HCT116 (cell line): ENCODE results near the gene TJP1. TPM values are rescaled to one million over a fixed set of nuclear protein-coding genes. Genes with fewer than 3 reads are reported as not detected.

Experiments
- ATAC-seq: fragments of 200-7000 bp; cut with Tn5 transposase; 2 replicates; pipeline ENCODE4 v1.9.1; 2020; ENCODE audit warnings: mild to moderate bottlenecking, moderate library complexity
- BruUV-seq: library from RNA; stranded (reverse); fragments of 400-500 nt; replicated peaks from 2 replicates; lab custom pipeline; 2021; lab: Mats Ljungman, UMichigan
- CTCF ChIA-PET: fragments of 300-600 bp; sonication (Branson Sonifier 250); formaldehyde crosslinking; loops from one replicate; lab custom pipeline; 2021; ENCODE audit warnings: antibody characterized with exemption; lab: Charles Lee
- POLR2A ChIA-PET: fragments of 300-600, 350-600 bp; sonication (Branson Sonifier 250); formaldehyde crosslinking; loops from one replicate; lab custom pipeline; 2021; ENCODE audit warnings: antibody characterized with exemption; lab: Charles Lee
- RAD21 ChIA-PET, 2 experiments: fragments of 300-600 bp; sonication (Branson Sonifier 250); formaldehyde crosslinking; loops; one replicate each; lab custom pipeline; 2023; ENCODE audit warnings: low total read pairs in 2 of 2; ENCODE audit not compliant: uncharacterized antibody in 2 of 2, unreplicated experiment in 2 of 2, low non-redundant PET in 1 of 2; lab: Charles Lee
- DNase-seq: peaks from one replicate; pipeline ENCODE4 v3.0.0-alpha.2; 2010; ENCODE audit warnings: low read depth, low spot score
- H2AFZ ChIP-seq: fragments of 200-600 bp; shearing (Covaris generic), sonication (generic); 2 replicates; pipeline ENCODE4 v1.6.1; 2017; ENCODE audit warnings: low read depth, mixed run types, mixed read lengths, antibody characterized with exemption, low read length; ENCODE audit not compliant: poor library complexity, severe bottlenecking
- H3K27ac ChIP-seq: 2 replicates; pipeline ENCODE4 v1.5.1; 2012; ENCODE audit warnings: low read depth, low read length
- H3K27me3 ChIP-seq: fragments of 200-600 bp; sonication (generic); 2 replicates; pipeline ENCODE4 v1.6.1; 2016; ENCODE audit warnings: mixed run types, low read length, mixed read lengths; ENCODE audit not compliant: insufficient read depth
- H3K36me3 ChIP-seq, 2 experiments: fragments of 200-500 bp in 1 of 2; fragments of 200-600 bp in 1 of 2; sonication (Bioruptor generic) in 1 of 2; sonication (generic) in 1 of 2; 2 replicates each; pipeline versions ENCODE4 v1.5.1 to v1.6.1; 2014 to 2016; ENCODE audit warnings: low read length in 2 of 2, inconsistent platforms in 1 of 2, mixed read lengths in 1 of 2, mixed run types in 1 of 2; ENCODE audit not compliant: insufficient read depth in 2 of 2, control insufficient read depth in 1 of 2
- H3K4me1 ChIP-seq, 2 experiments: fragments of 200-600 bp in 1 of 2; sonication (generic) in 1 of 2; 2 replicates each; pipeline versions ENCODE4 v1.5.1 to v1.6.1; 2012 to 2017; ENCODE audit warnings: low read length in 2 of 2, inconsistent platforms in 1 of 2, mild to moderate bottlenecking in 1 of 2, mixed read lengths in 1 of 2, mixed run types in 1 of 2, moderate library complexity in 1 of 2; ENCODE audit not compliant: insufficient read depth in 2 of 2, control insufficient read depth in 1 of 2
- H3K4me2 ChIP-seq: fragments of 200-600 bp; sonication (generic); 2 replicates; pipeline ENCODE4 v1.6.1; 2017; ENCODE audit warnings: mixed run types, low read length, mixed read lengths
- H3K4me3 ChIP-seq, 2 experiments: fragments of 200-600 bp in 1 of 2; sonication (generic) in 1 of 2; replicated peaks in 1 of 2; 2 replicates each; pipeline ENCODE4 v1.5.1; 2011 to 2016; ENCODE audit warnings: low read length in 2 of 2, control low read depth in 1 of 2, low read depth in 1 of 2, mild to moderate bottlenecking in 1 of 2, mixed read lengths in 1 of 2, mixed run types in 1 of 2
- H3K79me2 ChIP-seq: fragments of 200-600 bp; sonication (generic); 2 replicates; pipeline ENCODE4 v1.6.1; 2017; ENCODE audit warnings: mild to moderate bottlenecking, mixed run types, low read length, moderate library complexity, mixed read lengths; ENCODE audit not compliant: insufficient read depth
- H3K9ac ChIP-seq: fragments of 200-600 bp; sonication (generic); 2 replicates; pipeline ENCODE4 v1.6.1; 2016; ENCODE audit warnings: low read length, mixed read lengths
- H3K9me2 ChIP-seq: fragments of 200-600 bp; sonication (generic), shearing (Covaris generic); 2 replicates; pipeline ENCODE4 v1.6.1; 2017; ENCODE audit warnings: mixed run types, mild to moderate bottlenecking, moderate library complexity; ENCODE audit not compliant: insufficient read depth
- H3K9me3 ChIP-seq, 2 experiments: fragments of 200-500 bp in 1 of 2; fragments of 200-600 bp in 1 of 2; sonication (Bioruptor generic) in 1 of 2; sonication (generic) in 1 of 2; 2 replicates each; pipeline ENCODE4 v1.6.1; 2014 to 2017; ENCODE audit warnings: low read length in 2 of 2, mixed read lengths in 2 of 2, inconsistent platforms in 1 of 2, low read depth in 1 of 2, mild to moderate bottlenecking in 1 of 2, mixed run types in 1 of 2, moderate library complexity in 1 of 2; ENCODE audit not compliant: control insufficient read depth in 1 of 2, insufficient read depth in 1 of 2
- H4K20me1 ChIP-seq: fragments of 200-600 bp; sonication (generic), shearing (Covaris generic); 2 replicates; pipeline ENCODE4 v1.6.1; 2017; ENCODE audit warnings: mixed run types, mild to moderate bottlenecking, moderate library complexity; ENCODE audit not compliant: insufficient read depth
- FOSL1 ChIP-seq: IDR thresholded peaks from 2 replicates; pipeline ENCODE4 v1.6.1; 2012; ENCODE audit warnings: low read depth
- RAD21 ChIP-seq: IDR thresholded peaks from 2 replicates; pipeline ENCODE4 v1.6.1; 2012; ENCODE audit warnings: low read depth, mild to moderate bottlenecking
- SP1 ChIP-seq: IDR thresholded peaks from 2 replicates; pipeline ENCODE4 v1.6.1; 2012; ENCODE audit warnings: low read depth
- SRF ChIP-seq: IDR thresholded peaks from 2 replicates; pipeline ENCODE4 v1.6.1; 2012; ENCODE audit warnings: low read depth
- ZFX ChIP-seq: fragments of 450-650 bp; IDR thresholded peaks from 2 replicates; pipeline ENCODE4 v1.6.1; 2017
- ZNF274 ChIP-seq: fragments of 200-500 bp; sonication (Bioruptor generic); IDR thresholded peaks from 2 replicates; pipeline ENCODE4 v1.6.1; 2014; ENCODE audit warnings: mild to moderate bottlenecking, low read depth, low read length, inconsistent platforms
- intact Hi-C: fragments of 100-400 bp; cut with micrococcal nuclease; formaldehyde crosslinking; loops from 2 replicates; pipeline ENCODE4 v1.10.0; 2022
- total RNA-seq: library from RNA; stranded (reverse); gene quantifications from one replicate; pipeline ENCODE4 v1.2.1, GENCODE V29; 2021; ENCODE audit not compliant: unreplicated experiment
- TF ChIP-seq, protein P1 (sequence below): IDR thresholded peaks from 2 replicates; pipeline ENCODE4 v1.6.1; 2012
- TF ChIP-seq, protein P2 (sequence below): IDR thresholded peaks from 2 replicates; pipeline ENCODE4 v1.6.1; 2012; ENCODE audit warnings: low read depth

The TJP1 gene
- total RNA-seq, 1 experiment from 2014 or later, result 83.6 TPM

DNA sequence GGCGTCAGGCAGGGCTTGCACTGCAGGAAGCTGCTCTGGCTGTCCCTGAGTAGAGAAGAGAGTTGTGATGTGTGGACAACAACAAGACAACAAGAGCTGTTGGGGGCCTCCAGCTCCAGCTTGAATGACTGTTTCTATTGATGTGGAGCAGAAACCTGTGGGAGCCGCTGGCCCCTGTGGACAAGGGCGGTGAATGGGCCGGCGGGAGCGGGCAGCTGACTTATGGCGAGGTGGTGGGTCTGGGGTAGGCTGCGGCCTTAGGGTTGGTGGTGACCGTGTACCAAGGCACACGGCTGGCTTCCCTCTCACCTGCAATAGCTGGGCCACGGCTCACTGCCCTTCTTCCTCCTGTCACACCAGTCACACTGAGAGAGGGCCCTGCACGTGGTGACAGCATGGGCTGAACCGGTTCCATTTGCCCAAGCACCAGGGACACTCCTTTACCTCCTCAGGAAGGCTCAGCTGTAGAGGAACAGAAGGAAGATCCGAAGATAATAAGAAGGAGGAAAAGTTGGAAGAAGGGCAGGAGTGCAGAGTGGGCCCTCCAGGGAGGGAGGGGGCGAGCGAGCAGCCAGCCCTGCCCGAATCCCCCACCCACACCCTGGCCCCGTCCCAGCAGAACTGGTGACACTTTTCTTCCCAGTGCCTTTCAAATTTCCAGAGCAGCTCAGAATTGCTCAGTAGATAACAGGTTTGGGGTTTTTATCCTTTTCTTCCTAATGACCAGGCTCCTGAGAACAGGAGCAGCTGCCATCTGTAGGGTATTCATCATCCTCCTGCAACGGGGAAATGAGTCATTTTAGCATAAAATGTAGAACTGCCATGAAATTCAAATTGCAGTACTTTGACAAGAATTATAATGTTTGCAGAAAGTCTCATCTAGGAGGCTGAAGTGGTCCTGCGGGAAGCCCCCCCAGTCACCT is 136.9 kb downstream of the TJP1 start:
- H3K4me2 ChIP-seq, result no peak overlapping the region
- no peaks in the 10 kb centered on the region for H3K9me3 ChIP-seq
- intact Hi-C loops, result no loop called here
- no peaks in the 10 kb centered on the region for H3K4me1 ChIP-seq
- TF ChIP-seq, protein P1, sequence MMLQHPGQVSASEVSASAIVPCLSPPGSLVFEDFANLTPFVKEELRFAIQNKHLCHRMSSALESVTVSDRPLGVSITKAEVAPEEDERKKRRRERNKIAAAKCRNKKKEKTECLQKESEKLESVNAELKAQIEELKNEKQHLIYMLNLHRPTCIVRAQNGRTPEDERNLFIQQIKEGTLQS, result no peak
- BruUV-seq, result no TSS peak
- no peaks in the 10 kb centered on the region for H3K27me3 ChIP-seq
- ChIA-PET CTCF (no interaction called here), RAD21 (no interaction called here), POLR2A (no interaction called here)
- H3K9me2 ChIP-seq, result no peaks in the 10 kb centered on the region
- ATAC-seq, result no peak
- no peak overlapping the region for H3K27ac ChIP-seq
- H3K4me3 ChIP-seq, result no peak overlapping the region
- no peaks in the 10 kb centered on the region for H3K36me3 ChIP-seq
- no peak for DNase-seq
- no peaks in the 10 kb centered on the region for H4K20me1 ChIP-seq
- H2AFZ ChIP-seq, result no peak overlapping the region
- no peak overlapping the region for H3K9ac ChIP-seq
- no peaks in the 10 kb centered on the region for H3K79me2 ChIP-seq

DNA sequence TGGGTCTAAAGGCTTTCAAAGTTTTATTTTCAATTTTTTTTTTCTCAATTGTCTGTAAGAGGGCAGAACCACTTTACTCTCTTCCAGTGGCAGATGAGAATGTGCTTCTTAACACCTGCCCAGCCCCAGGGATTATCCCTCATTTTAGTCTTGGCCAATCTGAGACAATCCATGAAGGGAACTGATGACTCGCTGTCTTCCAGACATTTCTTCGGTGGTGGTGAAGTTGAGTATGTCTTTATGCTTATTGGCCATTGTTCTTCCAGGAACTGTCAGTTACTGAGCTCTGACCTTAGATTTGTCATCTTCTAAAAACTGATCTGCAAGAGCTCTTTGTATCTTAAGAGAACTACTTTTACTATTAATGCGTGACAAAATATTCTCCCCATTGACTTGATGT is 139.5 kb downstream of the TJP1 start:
- no TSS peak for BruUV-seq
- no peaks in the 10 kb centered on the region for H3K9me3 ChIP-seq
- intact Hi-C loops, result no loop called here
- H3K27ac ChIP-seq, result no peak overlapping the region
- no peak overlapping the region for H3K4me2 ChIP-seq
- RAD21 ChIA-PET, result no interaction called here
- no peaks in the 10 kb centered on the region for H3K79me2 ChIP-seq
- H3K9ac ChIP-seq, result no peak overlapping the region
- POLR2A ChIA-PET, result no interaction called here
- CTCF ChIA-PET, result no interaction called here
- H3K36me3 ChIP-seq, result no peaks in the 10 kb centered on the region
- no peaks in the 10 kb centered on the region for H3K27me3 ChIP-seq
- ATAC-seq, result no peak
- no peaks in the 10 kb centered on the region for H3K4me1 ChIP-seq
- H3K9me2 ChIP-seq, result no peaks in the 10 kb centered on the region
- no peaks in the 10 kb centered on the region for H4K20me1 ChIP-seq
- H3K4me3 ChIP-seq, result no peak overlapping the region
- H2AFZ ChIP-seq, result no peak overlapping the region
- no peak for DNase-seq
- TF ChIP-seq RAD21, result no peak
- no peak for TF ChIP-seq FOSL1
- no peak for TF ChIP-seq SRF
- no peak for TF ChIP-seq ZFX
- TF ChIP-seq, protein P2, sequence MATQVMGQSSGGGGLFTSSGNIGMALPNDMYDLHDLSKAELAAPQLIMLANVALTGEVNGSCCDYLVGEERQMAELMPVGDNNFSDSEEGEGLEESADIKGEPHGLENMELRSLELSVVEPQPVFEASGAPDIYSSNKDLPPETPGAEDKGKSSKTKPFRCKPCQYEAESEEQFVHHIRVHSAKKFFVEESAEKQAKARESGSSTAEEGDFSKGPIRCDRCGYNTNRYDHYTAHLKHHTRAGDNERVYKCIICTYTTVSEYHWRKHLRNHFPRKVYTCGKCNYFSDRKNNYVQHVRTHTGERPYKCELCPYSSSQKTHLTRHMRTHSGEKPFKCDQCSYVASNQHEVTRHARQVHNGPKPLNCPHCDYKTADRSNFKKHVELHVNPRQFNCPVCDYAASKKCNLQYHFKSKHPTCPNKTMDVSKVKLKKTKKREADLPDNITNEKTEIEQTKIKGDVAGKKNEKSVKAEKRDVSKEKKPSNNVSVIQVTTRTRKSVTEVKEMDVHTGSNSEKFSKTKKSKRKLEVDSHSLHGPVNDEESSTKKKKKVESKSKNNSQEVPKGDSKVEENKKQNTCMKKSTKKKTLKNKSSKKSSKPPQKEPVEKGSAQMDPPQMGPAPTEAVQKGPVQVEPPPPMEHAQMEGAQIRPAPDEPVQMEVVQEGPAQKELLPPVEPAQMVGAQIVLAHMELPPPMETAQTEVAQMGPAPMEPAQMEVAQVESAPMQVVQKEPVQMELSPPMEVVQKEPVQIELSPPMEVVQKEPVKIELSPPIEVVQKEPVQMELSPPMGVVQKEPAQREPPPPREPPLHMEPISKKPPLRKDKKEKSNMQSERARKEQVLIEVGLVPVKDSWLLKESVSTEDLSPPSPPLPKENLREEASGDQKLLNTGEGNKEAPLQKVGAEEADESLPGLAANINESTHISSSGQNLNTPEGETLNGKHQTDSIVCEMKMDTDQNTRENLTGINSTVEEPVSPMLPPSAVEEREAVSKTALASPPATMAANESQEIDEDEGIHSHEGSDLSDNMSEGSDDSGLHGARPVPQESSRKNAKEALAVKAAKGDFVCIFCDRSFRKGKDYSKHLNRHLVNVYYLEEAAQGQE, result no peak
- no peak for TF ChIP-seq SP1
- no peak for TF ChIP-seq ZNF274
